ACC112 (cell line): ENCODE data around the gene SEC24C.
"Not testable (repeated sequence)": the region's sequence is repeated elsewhere in the genome, so short reads cannot be mapped to it uniquely, and the experiment has no call there.

Experiments
- H2AFZ ChIP-seq: fragments of 200-600 bp; sonication (generic); one replicate; pipeline ENCODE4 v1.6.0; 2017; ENCODE audit warnings: antibody characterized with exemption, low read length; ENCODE audit not compliant: unreplicated experiment
- H3K27ac ChIP-seq: fragments of 200-600 bp; sonication (generic); 2 replicates; pipeline ENCODE4 v1.5.1; 2014; ENCODE audit warnings: low read depth, mild to moderate bottlenecking, antibody characterized with exemption, low read length, moderate library complexity
- H3K27me3 ChIP-seq: fragments of 200-600 bp; sonication (generic); 2 replicates; pipeline ENCODE4 v1.6.1; 2014; ENCODE audit warnings: mild to moderate bottlenecking, antibody characterized with exemption, low read length, moderate library complexity, mixed read lengths; ENCODE audit not compliant: insufficient read depth
- H3K36me3 ChIP-seq: fragments of 200-600 bp; sonication (generic); 2 replicates; pipeline ENCODE4 v1.6.1; 2016; ENCODE audit warnings: mild to moderate bottlenecking, antibody characterized with exemption, low read length, moderate library complexity, mixed read lengths; ENCODE audit not compliant: insufficient read depth
- H3K4me1 ChIP-seq: fragments of 200-600 bp; sonication (generic); one replicate; pipeline ENCODE4 v1.6.1; 2016; ENCODE audit warnings: low read length, mixed read lengths; ENCODE audit not compliant: insufficient read depth, unreplicated experiment, control insufficient read depth
- H3K4me3 ChIP-seq: fragments of 200-600 bp; sonication (generic); 2 replicates; pipeline ENCODE4 v1.5.1; 2014; ENCODE audit warnings: mild to moderate bottlenecking, low read depth, low read length
- H3K79me2 ChIP-seq: fragments of 200-600 bp; sonication (generic); one replicate; pipeline ENCODE4 v1.6.0; 2016; ENCODE audit warnings: low read length; ENCODE audit not compliant: control insufficient read depth, unreplicated experiment, insufficient read depth

The SEC24C gene

DNA sequence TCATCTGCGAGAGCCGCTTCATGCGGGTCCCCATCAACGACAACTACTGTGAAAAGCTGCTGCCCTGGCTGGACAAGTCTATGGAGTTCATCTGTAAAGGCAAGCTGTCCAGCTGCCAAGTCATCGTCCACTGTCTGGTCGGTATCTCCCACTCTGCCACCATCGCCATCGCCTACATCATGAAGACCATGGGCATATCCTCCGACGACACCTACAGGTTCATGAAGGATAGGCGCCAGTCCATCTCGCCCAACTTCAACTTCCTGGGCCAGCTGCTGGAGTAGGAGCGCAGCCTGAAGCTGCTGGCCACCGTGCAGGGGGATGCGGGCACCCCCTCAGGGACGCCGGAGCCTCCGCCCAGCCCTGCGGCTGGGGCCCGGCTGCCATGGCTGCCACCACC lies 11.7 kb upstream of the SEC24C start:
- H3K79me2 ChIP-seq, result peaks cover 34% of the 10 kb centered on the region
- no peak overlapping the region for H3K4me3 ChIP-seq
- H3K27me3 ChIP-seq, result no peaks in the 10 kb centered on the region
- H3K36me3 ChIP-seq, result no peaks in the 10 kb centered on the region
- no peak overlapping the region for H2AFZ ChIP-seq
- peaks cover 4% of the 10 kb centered on the region for H3K4me1 ChIP-seq
- no peak overlapping the region for H3K27ac ChIP-seq

DNA sequence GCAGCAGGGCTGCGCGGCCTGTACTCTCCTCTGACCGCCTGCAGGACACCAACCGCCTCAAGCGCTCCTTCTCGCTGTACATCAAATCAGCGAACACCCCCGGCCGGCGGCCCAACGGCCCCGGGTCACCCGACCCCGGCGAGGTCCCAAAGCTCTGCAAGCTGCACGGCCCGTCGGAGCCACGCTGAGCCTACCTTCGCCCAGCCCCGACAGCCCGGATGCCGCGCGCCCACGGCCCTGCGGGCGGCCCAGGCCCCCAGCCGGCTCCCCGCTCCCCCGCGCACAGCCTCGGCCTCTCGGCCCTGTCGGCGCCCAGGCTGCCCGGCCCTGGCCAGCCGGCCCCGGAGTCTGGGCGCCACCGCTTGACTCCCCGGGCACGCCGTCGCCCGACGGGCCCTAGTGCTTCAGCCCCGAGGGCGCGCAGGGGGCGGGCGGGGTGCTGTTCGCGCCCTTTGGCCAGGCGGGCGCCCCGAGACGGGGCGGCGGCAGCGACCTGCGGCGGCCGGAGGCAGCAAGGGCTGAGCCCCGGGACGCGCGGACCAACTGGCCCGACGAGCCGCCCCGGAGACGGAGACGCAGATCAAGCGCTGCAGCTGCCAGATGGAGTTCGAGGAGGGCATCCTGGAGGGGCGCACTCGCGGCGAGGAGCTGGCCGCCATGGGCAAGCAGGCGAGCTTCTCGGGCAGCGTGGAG lies 11.1 kb upstream of the SEC24C start:
- Histone ChIP-seq H3K36me3 (no peaks in the 10 kb centered on the region), H2AFZ (no peak overlapping the region), H3K4me3 (no peak overlapping the region), H3K4me1 (peaks cover 4% of the 10 kb centered on the region), H3K27ac (no peak overlapping the region), H3K27me3 (no peaks in the 10 kb centered on the region), H3K79me2 (peaks cover 34% of the 10 kb centered on the region)

DNA sequence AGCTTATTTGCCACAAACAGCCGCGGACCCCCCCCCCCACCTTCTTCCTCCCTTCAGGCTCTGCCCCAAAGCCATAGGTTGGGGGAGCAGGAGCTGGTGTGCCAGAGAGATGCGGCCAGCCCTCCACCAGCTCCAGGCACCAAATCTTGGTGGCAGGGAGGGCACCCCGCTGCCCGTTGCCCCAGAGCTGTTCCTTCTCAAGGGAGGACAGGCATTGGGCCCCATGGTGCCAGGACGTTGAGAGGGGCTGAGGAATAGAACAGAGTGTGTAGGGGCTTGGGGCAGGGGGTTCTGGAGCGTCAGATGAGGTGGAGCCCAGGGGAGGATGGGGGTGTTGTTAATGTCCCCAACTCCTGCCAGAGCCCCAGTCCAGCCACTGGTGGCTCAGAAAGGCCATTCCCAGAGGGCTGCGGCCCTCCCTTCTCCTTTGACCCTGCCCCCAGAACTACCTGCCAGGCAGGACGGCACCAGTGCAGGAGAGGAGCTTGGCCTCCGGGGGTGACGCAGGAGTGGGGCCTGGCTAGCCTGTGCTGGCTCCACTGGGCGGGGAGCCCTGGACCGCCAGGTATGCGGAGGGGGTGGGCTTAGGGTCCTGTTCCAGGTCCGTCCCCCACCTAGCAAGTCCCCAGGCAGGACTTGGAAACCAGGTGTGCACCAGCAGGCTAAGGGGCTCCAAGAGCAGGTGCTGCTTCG lies 10.0 kb upstream of the SEC24C start:
- H3K79me2 ChIP-seq, result peaks cover 32% of the 10 kb centered on the region

GRCh38 chr10:73734796-73735305 lies 9.3 kb upstream of the SEC24C start:
- Histone ChIP-seq H3K79me2 (peaks cover 32% of the 10 kb centered on the region), H3K36me3 (no peaks in the 10 kb centered on the region), H2AFZ (no peak overlapping the region), H3K27me3 (no peaks in the 10 kb centered on the region), H3K27ac (no peak overlapping the region), H3K4me1 (peaks cover 4% of the 10 kb centered on the region), H3K4me3 (no peak overlapping the region)

More for the DNA sequence above, 10.0 kb upstream of the SEC24C start:
- Histone ChIP-seq H3K36me3 (no peaks in the 10 kb centered on the region), H3K27me3 (no peaks in the 10 kb centered on the region), H2AFZ (no peak overlapping the region), H3K4me1 (peaks cover 4% of the 10 kb centered on the region), H3K27ac (no peak overlapping the region), H3K4me3 (no peak overlapping the region)

DNA sequence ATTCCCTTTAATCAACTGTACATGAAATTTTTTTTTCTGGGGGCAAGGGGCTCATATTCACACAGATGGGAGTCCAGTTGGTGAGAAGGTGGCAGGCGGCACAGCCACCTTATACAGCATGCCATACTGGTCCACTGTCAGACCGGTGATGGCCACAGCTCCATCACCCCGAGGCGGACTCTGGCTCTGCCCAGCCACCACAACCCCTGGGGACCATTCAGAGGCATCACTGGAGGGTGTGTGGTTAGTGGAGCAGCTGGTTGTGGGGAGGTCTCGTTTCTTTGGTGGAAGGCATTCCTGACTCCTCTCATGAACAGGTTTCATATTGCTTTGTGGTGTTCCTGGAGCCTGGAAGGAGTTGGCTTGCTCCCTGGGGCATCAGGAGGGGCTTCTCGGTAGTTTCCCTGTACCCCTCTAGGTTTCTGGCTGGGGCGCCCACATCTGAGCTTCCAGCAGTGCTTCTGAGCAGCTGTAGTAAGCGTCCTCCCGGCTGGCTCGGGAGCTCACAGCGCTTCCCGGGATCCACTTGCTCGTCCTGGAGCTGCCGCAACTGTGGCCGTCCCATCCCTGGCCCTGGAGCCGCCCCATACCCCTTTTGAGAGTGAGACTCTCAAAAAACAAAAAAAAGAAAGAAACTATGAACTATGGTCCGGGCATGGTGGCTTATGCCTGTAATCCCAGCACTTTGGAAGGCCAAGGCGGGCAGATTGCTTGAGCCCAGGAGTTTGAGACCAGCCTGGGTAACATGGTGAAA lies 3.5 kb upstream of the SEC24C start:
- H3K36me3 ChIP-seq, result not testable (repeated sequence)
- H3K79me2 ChIP-seq, result peaks cover 30% of the 10 kb centered on the region

GRCh38 chr10:73742454-73742734 lies 1.8 kb upstream of the SEC24C start:
- peaks cover 4% of the 10 kb centered on the region; the same call in 1 of the 2 replicates for H3K36me3 ChIP-seq
- no peak overlapping the region for H3K27ac ChIP-seq
- H3K4me1 ChIP-seq, result peaks cover 23% of the 10 kb centered on the region
- H3K4me3 ChIP-seq, result no peak overlapping the region
- H3K27me3 ChIP-seq, result no peaks in the 10 kb centered on the region
- no peak overlapping the region for H2AFZ ChIP-seq
- peaks cover 40% of the 10 kb centered on the region for H3K79me2 ChIP-seq

More for the DNA sequence above, 3.5 kb upstream of the SEC24C start:
- not testable (repeated sequence) for H3K27ac ChIP-seq, H3K4me3 ChIP-seq, H2AFZ ChIP-seq, H3K27me3 ChIP-seq
- peaks cover 19% of the 10 kb centered on the region for H3K4me1 ChIP-seq

DNA sequence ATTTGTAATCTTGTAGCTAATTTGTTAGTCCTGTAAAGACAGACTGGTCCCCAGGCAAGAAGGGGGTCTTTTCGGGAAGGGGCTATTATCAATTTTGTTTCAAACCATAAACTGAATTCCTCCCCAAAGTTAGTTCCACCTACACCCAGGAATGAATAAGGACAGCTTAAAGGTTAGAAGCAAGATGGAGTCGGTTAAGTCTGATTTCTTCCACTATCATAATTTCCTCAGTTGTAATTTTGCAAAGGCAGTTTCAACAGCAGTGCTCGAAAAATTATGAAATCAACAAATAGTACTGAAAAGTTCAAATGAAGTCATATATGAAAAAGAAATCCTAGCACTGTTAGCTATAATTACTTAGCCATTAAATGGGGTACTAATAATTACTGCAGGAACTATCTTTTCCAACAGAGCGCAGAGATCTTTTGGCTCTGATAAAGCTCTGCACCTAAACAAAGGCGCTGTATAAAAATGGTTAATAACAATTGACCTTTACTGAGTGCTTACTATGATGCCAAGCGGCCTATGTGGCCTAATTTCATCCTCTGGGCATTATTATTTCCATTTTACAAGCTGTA lies 756 bp upstream of the SEC24C start:
- H3K79me2 ChIP-seq, result peaks cover 43% of the 10 kb centered on the region
- peak overlapping the region; percentile 89 for H3K4me3 ChIP-seq
- peak overlapping the region; percentile 55 for H2AFZ ChIP-seq
- no peaks in the 10 kb centered on the region for H3K27me3 ChIP-seq
- peaks cover 23% of the 10 kb centered on the region for H3K4me1 ChIP-seq
- H3K36me3 ChIP-seq, result peaks cover 4% of the 10 kb centered on the region; the same call in 1 of the 2 replicates
- peak overlapping the region; percentile 84 for H3K27ac ChIP-seq

DNA sequence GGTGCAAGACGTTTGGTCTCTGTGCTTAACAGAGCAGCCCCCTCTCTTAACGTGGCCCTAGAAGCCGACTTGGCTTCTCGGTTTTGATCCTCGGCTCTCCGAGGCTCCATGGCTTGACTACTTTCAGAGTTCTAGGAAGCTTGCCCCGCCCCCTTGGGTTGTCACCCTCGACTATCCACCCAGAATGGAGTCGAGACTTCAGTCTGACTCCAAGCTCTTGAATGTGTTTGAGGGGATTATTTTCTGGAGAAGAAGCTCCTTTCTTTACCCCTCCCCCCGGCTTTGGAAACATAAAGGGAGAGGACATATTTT lies 448 bp downstream of the SEC24C start:
- Histone ChIP-seq H3K27me3 (no peaks in the 10 kb centered on the region), H2AFZ (peak overlapping the region; percentile 55), H3K27ac (peak overlapping the region; percentile 84), H3K79me2 (peaks cover 49% of the 10 kb centered on the region), H3K4me3 (peak overlapping the region; percentile 89), H3K36me3 (peaks cover 8% of the 10 kb centered on the region), H3K4me1 (peaks cover 23% of the 10 kb centered on the region)

- Histone ChIP-seq H3K27ac (no peak overlapping the region), H3K4me3 (no peak overlapping the region), H3K27me3 (no peaks in the 10 kb centered on the region), H2AFZ (no peak overlapping the region), H3K79me2 (peaks cover 62% of the 10 kb centered on the region), H3K36me3 (peaks cover 20% of the 10 kb centered on the region), H3K4me1 (peaks cover 21% of the 10 kb centered on the region)
Measured at GRCh38 chr10:73746721-73747120, 2.5 kb downstream of the SEC24C start.

DNA sequence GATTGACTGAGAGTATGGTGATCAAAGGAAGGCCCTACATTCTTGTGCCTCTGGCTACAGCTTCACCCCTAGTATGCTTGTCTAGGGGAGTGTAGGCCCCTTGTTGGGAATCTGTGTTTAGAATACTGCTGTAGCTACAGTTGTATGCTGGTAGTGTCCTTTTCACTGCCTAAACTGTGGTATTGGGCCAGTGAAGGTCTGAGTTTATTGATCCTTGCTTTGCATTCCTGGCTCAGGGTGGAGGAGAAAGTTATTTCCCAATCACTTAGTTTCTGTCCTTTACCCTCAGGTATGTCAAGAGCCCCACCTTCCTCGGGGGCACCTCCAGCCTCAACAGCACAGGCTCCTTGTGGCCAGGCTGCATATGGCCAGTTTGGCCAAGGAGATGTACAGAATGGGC lies 6.6 kb downstream of the SEC24C start:
- no peak overlapping the region for H2AFZ ChIP-seq
- H3K4me1 ChIP-seq, result peaks cover 4% of the 10 kb centered on the region
- no peaks in the 10 kb centered on the region for H3K27me3 ChIP-seq
- peaks cover 31% of the 10 kb centered on the region for H3K36me3 ChIP-seq
- H3K27ac ChIP-seq, result no peak overlapping the region
- H3K4me3 ChIP-seq, result no peak overlapping the region
- peaks cover 34% of the 10 kb centered on the region for H3K79me2 ChIP-seq
